Hematopoietic multipotent progenitor cell treated with erythropoietin and hydrocortisone succinate and interleukin-3 and kit ligand, for 15 days (in vitro differentiated cells): ENCODE measurements around the gene ZC3H12D.
"Not testable (repeated sequence)": the region's sequence is repeated elsewhere in the genome, so short reads cannot be mapped to it uniquely, and the experiment has no call there.

Experiments used
- DNase-seq: peaks from one replicate; pipeline ENCODE4 v3.0.0-alpha.2; 2015; ENCODE audit warnings: low spot score

The ZC3H12D gene

GRCh38 chr6:149459761-149460160, 25.1 kb downstream of the ZC3H12D start:
- DNase-seq: no peak

DNA sequence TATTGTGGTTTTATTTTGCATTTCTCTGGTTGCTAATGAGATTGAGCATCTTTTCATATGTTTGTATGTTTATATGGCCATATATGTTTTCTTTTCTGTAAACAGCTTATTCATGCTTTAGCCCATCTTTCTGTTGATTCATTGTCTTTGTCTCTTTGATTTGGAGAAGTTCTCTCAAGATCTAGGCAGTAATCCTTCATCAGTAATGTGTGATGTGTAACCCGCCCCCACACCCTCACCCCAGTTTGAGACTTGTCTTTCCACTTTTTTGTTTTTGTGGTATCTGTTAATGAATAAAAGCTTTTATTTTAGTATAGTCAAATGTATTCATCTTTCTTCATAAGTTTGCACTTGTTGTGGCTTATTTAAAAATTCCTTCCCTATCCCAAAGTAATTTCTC, 26.0 kb downstream of the ZC3H12D start:
- no peak for DNase-seq

DNA sequence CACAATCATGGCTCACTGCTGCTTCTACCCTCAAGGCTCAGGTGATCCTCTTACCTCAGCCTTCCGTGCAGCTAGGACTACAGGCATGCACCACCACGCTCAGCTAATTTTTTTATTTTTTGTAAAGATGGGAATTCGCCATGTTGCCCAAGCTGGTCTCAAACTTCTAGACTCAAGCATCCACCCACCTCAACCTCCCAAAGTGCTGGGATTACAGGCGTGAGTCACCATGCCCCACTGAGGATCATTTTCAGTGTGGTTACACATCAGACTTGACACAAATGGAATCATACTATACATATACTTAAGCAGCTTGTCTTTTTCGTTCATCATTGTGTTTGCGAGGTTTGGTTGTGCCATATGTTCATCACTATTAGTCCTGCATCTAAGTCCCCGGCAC, 26.6 kb downstream of the ZC3H12D start:
- DNase-seq: no peak

DNA sequence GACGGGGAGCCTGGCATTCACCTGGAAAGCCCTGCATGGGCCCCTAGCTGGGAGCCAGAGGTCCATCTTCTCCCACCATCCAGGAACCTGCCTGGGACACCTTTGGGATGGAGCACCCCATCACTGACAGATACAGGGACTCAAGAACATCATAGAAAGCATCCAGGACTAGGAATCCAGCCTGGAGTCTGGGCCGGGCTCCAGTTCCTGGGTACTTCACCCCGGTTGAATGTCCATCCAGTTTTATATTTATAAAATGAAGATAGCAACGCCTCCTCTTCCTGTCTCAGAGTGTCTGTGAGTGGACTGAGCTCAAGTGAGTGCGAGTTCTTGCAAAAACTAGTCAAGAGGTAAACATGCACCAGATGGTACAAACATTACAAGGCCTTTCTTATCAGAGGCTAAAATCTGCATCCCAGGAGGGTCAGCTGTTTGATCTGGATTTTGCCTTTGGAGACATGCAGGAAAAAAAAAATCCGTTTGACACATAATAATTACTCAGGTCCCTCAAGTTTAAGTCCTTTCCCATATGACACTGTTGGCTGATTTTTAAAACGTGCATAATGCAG, 27.4 kb downstream of the ZC3H12D start:
- no peak for DNase-seq

- no peak for DNase-seq
Observed at GRCh38 chr6:149456311-149457021, 28.3 kb downstream of the ZC3H12D start.

GRCh38 chr6:149455031-149455732, 29.6 kb downstream of the ZC3H12D start:
- DNase-seq: no peak

DNA sequence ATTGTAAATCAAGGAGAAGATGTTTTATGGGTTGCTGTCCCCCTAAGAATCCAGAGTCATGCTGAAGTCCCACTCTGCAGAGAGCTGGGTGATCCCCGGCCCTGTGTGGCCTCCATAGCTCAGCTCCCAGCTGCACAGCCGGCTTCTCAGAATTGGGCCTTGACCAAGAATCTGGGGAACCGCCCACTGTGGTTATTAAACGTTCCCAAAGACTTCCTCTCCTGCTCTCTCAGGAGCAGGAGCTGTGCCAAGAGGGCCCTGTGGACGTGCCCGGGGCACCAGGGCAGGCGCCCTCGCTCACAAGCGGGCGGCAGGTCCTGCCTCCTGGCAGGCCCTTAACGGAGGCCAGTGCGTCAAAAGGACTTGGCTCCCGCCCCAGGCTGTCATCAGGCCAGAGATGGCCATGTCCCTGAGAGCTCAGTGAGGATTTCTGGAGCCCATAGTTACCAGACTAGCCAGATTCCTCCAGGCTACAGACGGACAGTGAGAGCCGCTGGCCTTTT, 30.4 kb downstream of the ZC3H12D start:
- no peak for DNase-seq

DNA sequence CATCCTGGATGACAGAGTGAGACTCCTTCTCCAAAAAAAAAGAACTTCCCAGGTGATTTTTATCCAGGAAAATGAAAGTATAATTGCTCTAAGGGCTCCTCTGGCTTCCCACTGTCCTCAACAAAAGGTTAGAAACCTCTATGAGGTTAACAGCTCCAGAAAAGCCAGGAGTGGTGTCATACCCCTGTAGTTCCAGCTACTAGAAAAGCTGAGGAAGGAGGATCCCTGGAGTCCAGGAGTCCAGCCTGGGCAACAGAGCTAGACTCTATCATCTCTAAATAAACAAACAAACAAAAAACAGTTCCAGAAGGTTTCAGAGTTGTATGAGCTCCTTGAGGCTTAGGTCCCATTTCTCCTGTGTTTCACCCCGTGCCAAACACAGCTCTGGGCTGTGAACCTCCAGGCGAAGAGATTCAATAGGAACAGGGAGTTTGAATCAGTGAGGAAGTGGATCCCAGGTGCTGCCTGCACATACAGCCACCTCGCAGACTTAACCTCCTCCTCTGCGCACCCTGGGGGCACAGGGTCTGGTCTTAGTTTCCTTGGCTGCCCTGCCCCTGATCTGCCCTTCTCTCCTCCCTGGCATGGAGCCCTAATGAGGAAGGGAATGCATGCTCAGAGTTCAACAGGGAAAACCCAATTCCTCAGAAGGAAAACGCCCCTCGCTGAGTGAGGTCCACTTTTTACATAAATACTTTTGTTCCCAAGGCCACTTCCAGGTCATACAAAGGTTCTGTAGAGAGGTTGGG, 31.0 kb downstream of the ZC3H12D start:
- DNase-seq: no peak

GRCh38 chr6:149452037-149452939, 32.5 kb downstream of the ZC3H12D start:
- no peak for DNase-seq

DNA sequence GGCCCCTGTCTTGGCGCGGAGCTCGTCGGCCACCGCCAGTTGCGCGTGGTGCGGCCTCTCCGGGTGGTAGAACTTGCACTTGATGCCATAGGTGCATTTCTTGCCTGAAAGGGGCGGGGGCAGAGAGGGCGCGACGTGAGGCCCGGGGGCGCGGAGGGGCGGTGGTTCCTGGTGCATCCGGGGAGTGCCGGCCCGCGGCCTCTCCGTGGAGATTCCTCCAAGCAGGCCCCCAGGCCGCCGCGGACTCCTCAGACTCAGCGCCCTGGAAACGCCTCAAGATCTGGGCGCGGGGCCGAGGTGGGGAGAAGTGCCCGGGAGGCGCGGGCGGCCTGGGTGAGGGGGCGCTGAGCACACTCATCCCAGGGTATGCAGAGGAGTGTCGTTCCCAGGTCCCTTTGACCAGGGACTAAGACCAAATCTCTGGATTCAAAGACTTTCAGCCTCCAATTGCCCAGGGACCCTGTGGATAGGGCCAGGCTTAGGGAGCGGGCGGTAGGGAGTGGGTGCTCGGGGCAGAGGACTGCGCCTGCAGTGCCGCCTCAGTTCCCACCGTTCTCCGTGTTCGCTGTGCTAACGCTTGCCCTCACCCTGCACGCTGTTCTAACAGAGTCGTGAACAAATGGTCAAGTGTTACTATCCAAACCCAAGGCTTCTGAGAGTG, 33.3 kb downstream of the ZC3H12D start:
- DNase-seq: no peak

DNA sequence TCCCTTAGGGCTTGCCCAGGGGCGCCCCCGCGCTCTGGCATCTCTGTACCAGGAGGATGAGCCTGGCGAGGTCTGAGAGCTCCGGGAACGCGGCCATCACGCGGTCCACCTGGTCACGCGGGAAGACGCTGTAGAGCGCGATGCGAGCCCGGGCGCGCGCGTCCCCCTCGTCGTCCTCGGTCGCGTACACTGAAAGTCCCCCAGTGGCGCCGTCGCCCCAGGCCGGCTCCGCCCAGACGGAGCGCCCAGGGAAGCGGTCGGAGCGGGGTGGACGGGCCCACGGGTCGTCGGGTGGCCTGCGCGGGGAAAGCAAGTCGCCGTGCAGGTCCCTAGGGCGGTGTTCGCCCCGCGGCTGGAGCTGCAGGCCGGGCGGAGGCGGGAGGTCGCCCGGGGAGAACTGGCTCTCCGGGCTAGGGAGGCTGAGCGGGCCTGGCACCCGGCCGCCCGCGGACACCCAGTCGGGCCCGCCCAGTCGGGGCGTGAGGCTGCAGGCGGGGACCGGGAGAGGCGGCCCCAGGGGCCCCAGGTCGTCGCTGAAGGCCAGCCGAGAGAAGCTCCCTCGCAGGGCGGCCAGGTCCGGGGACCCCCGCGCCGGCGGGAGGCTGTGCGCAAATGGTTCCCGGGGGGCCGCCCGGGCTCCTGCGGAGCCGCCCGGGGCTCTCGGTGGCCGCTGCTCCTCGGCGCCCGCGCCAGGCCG, 34.0 kb downstream of the ZC3H12D start:
- no peak for DNase-seq

GRCh38 chr6:149449831-149450678, 34.8 kb downstream of the ZC3H12D start:
- DNase-seq: no peak

- DNase-seq: no peak
Observed at GRCh38 chr6:149448821-149449453, 35.9 kb downstream of the ZC3H12D start.

DNA sequence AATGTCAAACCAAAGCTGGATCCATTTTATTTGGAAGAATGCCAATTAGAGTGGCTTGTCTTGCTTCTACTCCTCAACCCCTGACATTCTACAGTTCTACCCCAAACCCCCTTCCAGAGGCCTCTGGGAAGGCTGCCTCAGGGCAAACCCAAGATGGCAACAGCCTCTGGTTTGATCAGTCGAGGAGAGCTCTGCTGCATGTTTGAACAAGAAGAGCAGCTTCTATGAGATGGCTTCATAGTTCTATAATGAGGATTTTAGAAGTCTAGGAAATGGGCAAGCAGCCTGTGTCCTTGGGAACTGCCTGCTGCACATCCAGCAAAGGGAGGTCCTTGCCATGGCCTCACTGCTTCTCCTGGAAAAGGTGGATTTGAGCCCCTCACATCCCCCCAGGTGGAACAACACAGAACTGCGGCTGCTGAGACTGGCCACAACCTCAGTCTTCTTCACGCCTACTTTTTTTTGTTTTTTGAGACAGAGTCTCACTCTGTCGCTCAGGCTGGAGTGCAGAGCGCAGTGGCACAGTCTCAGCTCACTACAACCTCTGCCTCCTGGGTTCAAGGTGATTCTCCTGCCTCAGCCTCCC, 37.9 kb downstream of the ZC3H12D start:
- no peak for DNase-seq

GRCh38 chr6:149445573-149445972, 39.2 kb downstream of the ZC3H12D start:
- DNase-seq: no peak

DNA sequence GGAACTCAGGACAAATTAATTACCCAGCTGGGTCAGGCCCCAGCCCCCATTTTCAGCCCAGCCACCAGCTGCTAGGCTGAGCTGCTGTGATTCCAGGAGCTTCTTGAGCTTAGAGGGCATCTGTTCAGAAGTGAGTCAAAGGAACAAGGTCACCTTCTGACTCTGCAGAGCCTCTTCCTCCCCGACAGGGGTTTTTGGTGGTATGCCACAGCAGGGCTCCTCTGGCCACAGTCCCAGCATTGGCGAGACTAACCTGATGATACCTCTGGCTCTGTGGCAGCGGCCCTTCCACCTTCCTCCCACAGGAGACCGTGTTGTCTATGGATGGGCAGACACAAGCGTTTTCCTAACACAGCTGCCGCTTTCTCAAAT, 39.7 kb downstream of the ZC3H12D start:
- DNase-seq: no peak

DNA sequence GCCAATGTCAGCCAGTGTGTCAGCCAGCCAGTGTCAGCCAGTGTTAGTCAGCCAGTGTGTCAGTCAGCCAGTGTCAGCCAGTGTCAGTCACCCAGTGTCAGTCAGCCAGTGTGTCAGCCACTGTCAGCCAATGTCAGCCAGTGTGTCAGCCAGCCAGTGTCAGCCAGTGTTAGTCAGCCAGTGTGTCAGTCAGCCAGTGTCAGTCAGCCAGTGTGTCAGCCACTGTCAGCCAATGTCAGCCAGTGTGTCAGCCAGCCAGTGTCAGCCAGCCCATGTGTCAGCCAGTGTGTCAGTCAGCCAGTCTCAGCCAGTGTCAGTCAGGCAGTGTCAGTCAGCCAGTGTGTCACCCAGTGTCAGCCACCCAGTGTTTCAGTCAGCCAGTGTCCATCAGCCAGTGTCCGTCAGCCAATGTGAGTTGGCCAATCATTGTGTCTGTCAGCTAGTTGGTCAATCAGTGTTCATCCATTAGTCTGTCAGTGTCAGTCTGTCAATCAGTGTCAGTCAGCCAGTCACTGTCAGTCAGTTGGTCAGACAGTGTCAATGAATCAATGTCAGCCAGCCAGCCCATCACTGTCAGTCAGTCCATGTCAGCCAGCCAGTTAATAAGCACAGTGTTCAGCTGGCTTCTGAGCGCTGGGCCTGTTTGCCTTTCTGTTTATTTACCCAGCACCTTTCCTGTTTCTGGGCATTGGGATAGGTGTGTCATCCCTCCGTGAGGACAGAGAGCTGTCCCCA, 40.3 kb downstream of the ZC3H12D start:
- DNase-seq: not testable (repeated sequence)
